Measurements from ENCODE around the gene NDUFAF5.

The NDUFAF5 gene

DNA sequence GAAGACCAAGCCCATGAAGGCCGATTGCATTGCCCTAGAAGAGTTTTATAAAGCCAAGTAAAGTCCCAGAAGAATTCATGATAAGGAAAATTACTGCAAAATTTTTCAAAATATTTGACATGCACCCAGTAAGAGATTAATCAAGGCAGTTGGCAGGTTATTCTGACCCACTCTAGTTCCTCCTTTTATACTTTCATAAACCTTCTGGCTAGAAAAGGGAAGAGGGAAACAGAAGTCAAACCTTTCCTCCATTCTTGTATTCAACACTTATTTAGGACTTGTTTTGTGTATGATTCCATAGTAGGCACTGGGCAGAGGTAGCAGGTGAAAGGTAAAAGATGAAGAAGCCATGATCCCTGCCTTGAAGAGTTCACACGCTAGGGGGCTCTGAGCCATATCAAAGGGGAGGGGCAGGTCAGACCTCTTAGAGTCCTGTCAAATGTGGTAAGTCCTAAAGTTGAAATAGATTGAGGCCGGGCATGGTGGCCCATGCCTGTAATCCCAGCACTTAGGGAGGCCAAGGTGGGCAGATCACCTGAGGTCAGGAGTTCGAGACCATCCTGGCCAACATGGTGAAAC is 85.4 kb downstream of the NDUFAF5 start:
- DNase-seq (ENCODE audit: low read depth in 2 of 2) = no peak

Measured in stimulated activated CD4-positive, alpha-beta T cell treated with anti-CD3 and anti-CD28 coated beads, Interleukin-1b, Interleukin-23, amount 100 ng/mL, for 4 hours (primary cell).